Mesothelial cell of epicardium (in vitro differentiated cells): ENCODE data around the gene SLC4A5. TPM values are rescaled to one million over a fixed set of nuclear protein-coding genes. Genes with fewer than 3 reads are reported as not detected.

Source experiments
- DNase-seq, 2 experiments: peaks; one replicate each; pipeline ENCODE4 v3.0.0; 2021; ENCODE audit warnings: low spot score in 2 of 2; ENCODE audit not compliant: unreplicated experiment in 2 of 2
- H3K27ac Mint-ChIP-seq: 2 replicates; pipeline ENCODE4 v1.8.0; 2021; ENCODE audit warnings: mixed read lengths
- H3K27me3 Mint-ChIP-seq: 2 replicates; pipeline ENCODE4 v1.8.0; 2021; ENCODE audit warnings: low read depth, mixed read lengths
- H3K36me3 Mint-ChIP-seq: 2 replicates; pipeline ENCODE4 v1.8.0; 2021; ENCODE audit warnings: mixed read lengths
- H3K4me1 Mint-ChIP-seq: 2 replicates; pipeline ENCODE4 v1.8.0; 2021; ENCODE audit warnings: mixed read lengths
- H3K4me3 Mint-ChIP-seq: 2 replicates; pipeline ENCODE4 v1.8.0; 2021; ENCODE audit warnings: mild to moderate bottlenecking, moderate library complexity, mixed read lengths
- H3K9me3 Mint-ChIP-seq: 2 replicates; pipeline ENCODE4 v1.8.0; 2021; ENCODE audit warnings: mixed read lengths
- CTCF ChIP-seq: fragments of 200-600 bp; sonication (generic); IDR thresholded peaks from one replicate; pipeline ENCODE4 v1.5.0; 2021; ENCODE audit warnings: antibody characterized with exemption; ENCODE audit not compliant: unreplicated experiment
- total RNA-seq: library from RNA; stranded (reverse); gene quantifications from 3 replicates; pipeline ENCODE4 v1.2.1, GENCODE V29; 2021

SLC4A5 gene
- total RNA-seq, 1 donor from 2014 or later, result 9.3 TPM

GRCh38 chr2:74260495-74260894 lies 82.7 kb downstream of the SLC4A5 start:
- DNase-seq, result no peak
- H3K4me3 Mint-ChIP-seq, result no peak overlapping the region

GRCh38 chr2:74259733-74260132 lies 83.5 kb downstream of the SLC4A5 start:
- H3K27ac Mint-ChIP-seq, result no peak overlapping the region
- H3K4me1 Mint-ChIP-seq, result peaks cover 14% of the 10 kb centered on the region
- H3K36me3 Mint-ChIP-seq, result no peaks in the 10 kb centered on the region
- TF ChIP-seq CTCF, result no peak
- no peaks in the 10 kb centered on the region for H3K9me3 Mint-ChIP-seq
- H3K27me3 Mint-ChIP-seq, result no peaks in the 10 kb centered on the region
- no peak overlapping the region for H3K4me3 Mint-ChIP-seq
- DNase-seq, result no peak

More at GRCh38 chr2:74260495-74260894, 82.7 kb downstream of the SLC4A5 start:
- no peak overlapping the region for H3K27ac Mint-ChIP-seq
- no peaks in the 10 kb centered on the region for H3K9me3 Mint-ChIP-seq
- H3K36me3 Mint-ChIP-seq, result no peaks in the 10 kb centered on the region
- no peaks in the 10 kb centered on the region for H3K27me3 Mint-ChIP-seq
- peaks cover 14% of the 10 kb centered on the region for H3K4me1 Mint-ChIP-seq
- TF ChIP-seq CTCF, result no peak

GRCh38 chr2:74259191-74259590 lies 84.0 kb downstream of the SLC4A5 start:
- Mint-ChIP-seq H3K9me3 (no peaks in the 10 kb centered on the region), H3K36me3 (no peaks in the 10 kb centered on the region), H3K27me3 (no peaks in the 10 kb centered on the region), H3K4me1 (peaks cover 14% of the 10 kb centered on the region), H3K4me3 (no peak overlapping the region), H3K27ac (no peak overlapping the region)
- DNase-seq, result no peak
- no peak for TF ChIP-seq CTCF

- Mint-ChIP-seq H3K27me3 (no peaks in the 10 kb centered on the region), H3K27ac (peak overlapping the region; percentile 6), H3K4me3 (no peak overlapping the region), H3K36me3 (no peaks in the 10 kb centered on the region), H3K9me3 (no peaks in the 10 kb centered on the region), H3K4me1 (peaks cover 6% of the 10 kb centered on the region)
- DNase-seq, result no peak
- no peak for TF ChIP-seq CTCF
Observed at GRCh38 chr2:74255660-74256213, 87.5 kb downstream of the SLC4A5 start.

- TF ChIP-seq CTCF, result no peak
- no peaks in the 10 kb centered on the region for H3K36me3 Mint-ChIP-seq
- H3K9me3 Mint-ChIP-seq, result no peaks in the 10 kb centered on the region
- no peak for DNase-seq
- no peak overlapping the region for H3K27ac Mint-ChIP-seq
- H3K4me3 Mint-ChIP-seq, result no peak overlapping the region
- H3K27me3 Mint-ChIP-seq, result no peaks in the 10 kb centered on the region
- no peaks in the 10 kb centered on the region for H3K4me1 Mint-ChIP-seq
Observed at GRCh38 chr2:74253971-74254310, 89.3 kb downstream of the SLC4A5 start.

GRCh38 chr2:74253306-74253970 lies 89.8 kb downstream of the SLC4A5 start:
- H3K4me1 Mint-ChIP-seq, result no peaks in the 10 kb centered on the region
- H3K9me3 Mint-ChIP-seq, result no peaks in the 10 kb centered on the region

More at GRCh38 chr2:74253306-74253970, 89.8 kb downstream of the SLC4A5 start:
- H3K36me3 Mint-ChIP-seq, result no peaks in the 10 kb centered on the region
- no peak overlapping the region for H3K27ac Mint-ChIP-seq
- no peaks in the 10 kb centered on the region for H3K27me3 Mint-ChIP-seq
- TF ChIP-seq CTCF, result no peak
- no peak for DNase-seq
- H3K4me3 Mint-ChIP-seq, result no peak overlapping the region
